Stimulated activated CD8-positive, alpha-beta memory T cell treated with anti-CD3 and anti-CD28 coated beads, Interleukin-7, amount 100 ng/mL, for 48 hours (primary cell): ENCODE measurements around the gene DKC1.
A peak's percentile ranks its signal among the peaks of the same experiment; 100 is the strongest.

Experiments used
- DNase-seq, 2 donors: peaks; one replicate each; pipeline ENCODE4 v3.0.0-alpha.2; 2020; ENCODE audit warnings: low read depth in 1 of 2; ENCODE audit errors: extremely low read depth in 1 of 2

DKC1 gene

GRCh38 chrX:154735695-154736393 lies 26.8 kb upstream of the DKC1 start:
- DNase-seq = no peak

- DNase-seq = no peak
These were observed 25.5 kb upstream of the DKC1 start for GRCh38 chrX:154737136-154737535.

GRCh38 chrX:154738011-154738738 lies 24.5 kb upstream of the DKC1 start:
- DNase-seq = no peak

GRCh38 chrX:154739952-154740465 lies 22.7 kb upstream of the DKC1 start:
- no peak for DNase-seq

- no peak for DNase-seq
These were observed 20.1 kb upstream of the DKC1 start for GRCh38 chrX:154742613-154743012.

- no peak for DNase-seq
These were observed 13.8 kb upstream of the DKC1 start for GRCh38 chrX:154748712-154749339.

GRCh38 chrX:154749856-154750255 lies 12.8 kb upstream of the DKC1 start:
- no peak for DNase-seq

- DNase-seq = no peak
These were observed 12.1 kb upstream of the DKC1 start, which contains the start of gene GAB3 for GRCh38 chrX:154750301-154751202. Gene GAB3, minus strand, starts transcription at chrX:154751077. Its CDS starts 52 bp downstream, at chrX:154751025.

- no peak for DNase-seq
These were observed 11.4 kb upstream of the DKC1 start for GRCh38 chrX:154751203-154751668.

- no peak for DNase-seq
These were observed 10.9 kb upstream of the DKC1 start for GRCh38 chrX:154751669-154752271.

- no peak for DNase-seq
These were observed 4.0 kb upstream of the DKC1 start for GRCh38 chrX:154758696-154759095.

- DNase-seq = no peak
These were observed 607 bp upstream of the DKC1 start for GRCh38 chrX:154761977-154762536.

- DNase-seq = no peak
These were observed 12.0 kb downstream of the DKC1 start for GRCh38 chrX:154774622-154775021.

GRCh38 chrX:154775419-154776349 lies 13.0 kb downstream of the DKC1 start:
- peak in 1 of 2 donors; percentile 23 for DNase-seq

- no peak for DNase-seq
These were observed 14.1 kb downstream of the DKC1 start for GRCh38 chrX:154776753-154777152.

GRCh38 chrX:154779261-154779660 lies 16.6 kb downstream of the DKC1 start:
- no peak for DNase-seq

- DNase-seq = no peak
These were observed 18.3 kb downstream of the DKC1 start for GRCh38 chrX:154780968-154781367.

- no peak for DNase-seq
These were observed 21.7 kb downstream of the DKC1 start for GRCh38 chrX:154784149-154784995.
